ENCODE measurements around the gene MARS1. TPM values are rescaled to one million over a fixed set of nuclear protein-coding genes. Genes with fewer than 3 reads are reported as not detected.
"Not testable (repeated sequence)": the region's sequence is repeated elsewhere in the genome, so short reads cannot be mapped to it uniquely, and the experiment has no call there.

MARS1 gene
- total and polyA plus RNA-seq, 2 donors: 55.1 to 59.9 TPM

DNA sequence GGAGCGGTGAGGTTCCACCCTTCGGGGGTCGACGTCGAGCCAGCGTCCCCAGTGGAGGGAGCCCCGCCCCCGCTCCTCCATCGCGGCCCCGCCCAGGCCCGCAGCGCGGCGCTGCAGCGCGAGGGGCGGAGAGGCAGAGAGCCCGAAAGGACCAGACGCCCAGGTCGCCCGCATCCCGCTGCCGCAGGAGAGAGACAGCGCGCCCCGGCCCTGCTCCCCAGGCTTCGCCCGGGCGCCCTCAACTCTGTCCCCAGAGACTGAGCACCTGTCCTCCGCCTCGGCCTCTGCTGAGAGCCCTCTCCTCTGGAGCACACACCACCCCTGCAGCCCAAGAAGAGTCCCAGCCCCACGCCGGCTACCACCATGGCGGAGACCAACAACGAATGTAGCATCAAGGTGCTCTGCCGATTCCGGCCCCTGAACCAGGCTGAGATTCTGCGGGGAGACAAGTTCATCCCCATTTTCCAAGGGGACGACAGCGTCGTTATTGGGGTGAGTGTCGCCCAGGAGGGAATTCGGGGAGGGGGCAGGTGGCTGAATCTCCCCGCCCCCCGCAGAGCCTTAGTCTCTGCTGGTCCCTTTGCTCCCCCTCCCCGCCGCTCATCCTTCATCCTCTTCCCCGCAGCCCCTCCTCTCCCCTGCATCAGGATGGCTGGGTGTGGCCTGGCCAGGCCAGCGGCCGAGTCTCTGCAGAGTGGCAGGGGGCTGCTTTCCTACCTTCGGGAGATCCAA lies 62.2 kb downstream of the MARS1 start, which contains the start of gene KIF5A:
KIF5A (plus strand) TSS at position 136 of the 732 bp plus-strand sequence; CDS start at position 364, 228 bp downstream.
- DNase-seq (ENCODE audit: extremely low spot score): no peak
- peak within 1 kb of the TSS; percentile 50 for H3K4me3 ChIP-seq (ENCODE audit: low read depth, low read length)
- H3K4me1 ChIP-seq (ENCODE audit: insufficient read depth): no peaks in the 10 kb centered on the region
- WGBS: 3% methylated on average over 52 of the region's 52 CpGs
- no peaks in the 10 kb centered on the region for H3K36me3 ChIP-seq (ENCODE audit: insufficient read depth)
- no peak within 1 kb of the TSS for H3K27ac ChIP-seq (ENCODE audit: low read depth)

DNA sequence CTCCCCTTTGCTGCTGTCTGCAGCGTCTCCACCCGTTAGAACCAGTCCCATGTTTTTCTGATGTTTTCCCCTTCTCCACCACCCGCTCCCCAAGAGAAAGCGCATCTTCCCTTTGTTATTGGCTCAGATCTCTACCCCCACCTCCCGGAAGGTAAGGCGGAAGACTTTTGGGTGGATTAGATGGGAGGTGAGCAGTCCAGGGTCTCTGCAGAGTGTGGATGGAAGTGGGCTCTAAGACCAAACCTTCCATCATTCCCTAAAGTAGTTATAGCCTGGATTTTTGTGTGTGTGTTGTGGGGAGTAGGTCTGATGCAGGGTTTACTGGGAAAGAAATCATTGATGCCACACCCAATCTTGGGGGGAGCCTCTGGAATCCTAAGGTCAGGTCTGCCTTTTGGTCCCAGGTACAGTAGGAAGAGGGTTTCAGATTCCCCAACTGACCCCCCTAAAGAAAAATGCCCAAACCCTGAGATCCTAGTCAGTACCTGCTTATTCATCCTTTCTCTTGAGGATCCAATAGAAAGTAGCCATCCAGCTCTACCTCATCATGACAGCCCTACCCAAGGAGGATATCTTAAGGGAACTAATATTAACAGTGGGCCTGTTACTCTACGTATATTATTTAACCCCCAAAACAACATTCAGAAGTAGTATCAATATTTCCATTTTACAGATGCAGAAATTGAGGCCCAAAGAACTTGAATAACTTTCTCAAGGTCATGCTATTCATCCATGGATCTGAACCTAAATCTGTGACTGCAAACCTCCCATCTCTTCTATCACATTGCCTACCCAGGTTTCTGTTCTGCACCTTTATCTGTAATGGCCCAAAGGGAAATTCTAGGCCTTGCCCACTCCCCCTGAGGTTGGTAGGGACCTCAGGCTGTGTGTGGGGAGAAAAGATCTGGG lies 63.0 kb downstream of the MARS1 start:
- WGBS: 53% methylated on average over 7 of the region's 7 CpGs
- Histone ChIP-seq H3K36me3 (ENCODE audit: insufficient read depth) (no peaks in the 10 kb centered on the region), H3K4me3 (ENCODE audit: low read depth, low read length) (peak overlapping the region; percentile 50), H3K27ac (ENCODE audit: low read depth) (no peak overlapping the region), H3K4me1 (ENCODE audit: insufficient read depth) (no peaks in the 10 kb centered on the region)
- no peak for DNase-seq (ENCODE audit: extremely low spot score)

DNA sequence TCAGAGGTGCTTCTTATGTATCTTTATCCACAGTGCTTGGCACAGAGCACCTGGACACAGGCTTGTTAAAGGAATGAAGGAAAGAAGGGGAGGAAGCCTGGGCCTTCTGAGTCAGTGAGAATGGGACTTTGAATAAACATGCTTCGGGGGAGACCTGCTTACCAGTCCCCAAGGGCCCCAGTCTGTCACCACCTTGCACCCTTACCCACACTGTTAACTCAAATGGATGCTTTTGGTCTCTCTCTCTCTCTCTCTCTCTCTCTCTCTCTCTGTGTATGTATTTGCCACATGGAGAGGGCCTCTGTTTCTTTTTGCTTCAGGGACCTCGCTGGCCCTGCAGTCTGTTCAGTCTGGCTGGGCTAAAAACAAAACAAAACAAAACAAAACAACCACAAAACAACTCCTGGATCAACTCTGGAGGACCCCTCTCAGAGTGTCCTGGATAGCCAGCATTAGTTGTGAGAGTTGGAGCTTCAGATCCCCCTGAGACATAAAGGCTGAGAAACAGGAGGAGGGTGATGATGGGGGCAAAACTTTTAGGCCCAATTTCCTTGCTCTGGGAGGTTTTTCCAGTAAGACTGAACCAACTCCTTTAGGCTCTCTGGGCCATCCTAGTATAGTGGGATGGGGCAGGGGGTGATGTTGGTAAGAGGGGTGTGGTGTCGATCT lies 63.9 kb downstream of the MARS1 start:
- Histone ChIP-seq H3K4me1 (ENCODE audit: insufficient read depth) (no peaks in the 10 kb centered on the region), H3K36me3 (ENCODE audit: insufficient read depth) (no peaks in the 10 kb centered on the region), H3K4me3 (ENCODE audit: low read depth, low read length) (no peak overlapping the region), H3K27ac (ENCODE audit: low read depth) (no peak overlapping the region)
- DNase-seq (ENCODE audit: extremely low spot score): no peak
- WGBS: 69% methylated on average over 3 of the region's 3 CpGs

DNA sequence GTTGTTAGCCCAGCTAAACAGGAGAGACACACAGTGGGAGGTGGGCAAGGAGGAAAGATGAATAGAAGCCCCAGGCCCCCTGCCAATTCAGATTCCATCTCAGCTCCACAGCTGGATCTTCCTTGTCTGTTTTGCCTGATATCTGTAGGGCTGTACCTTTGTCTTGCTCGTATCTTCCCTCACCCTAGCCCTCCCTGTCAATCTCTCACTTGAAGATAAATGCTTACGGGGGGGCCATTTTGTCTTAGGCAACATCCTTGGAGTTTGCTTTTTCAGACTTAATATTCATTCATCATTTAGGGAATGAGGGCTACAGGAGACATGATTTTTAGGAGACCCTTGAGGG lies 64.4 kb downstream of the MARS1 start:
- no peaks in the 10 kb centered on the region for H3K4me1 ChIP-seq (ENCODE audit: insufficient read depth)
- WGBS: 64% methylated on average over 2 of the region's 2 CpGs
- no peak overlapping the region for H3K4me3 ChIP-seq (ENCODE audit: low read depth, low read length)
- no peak for DNase-seq (ENCODE audit: extremely low spot score)
- no peaks in the 10 kb centered on the region for H3K36me3 ChIP-seq (ENCODE audit: insufficient read depth)
- H3K27ac ChIP-seq (ENCODE audit: low read depth): no peak overlapping the region

DNA sequence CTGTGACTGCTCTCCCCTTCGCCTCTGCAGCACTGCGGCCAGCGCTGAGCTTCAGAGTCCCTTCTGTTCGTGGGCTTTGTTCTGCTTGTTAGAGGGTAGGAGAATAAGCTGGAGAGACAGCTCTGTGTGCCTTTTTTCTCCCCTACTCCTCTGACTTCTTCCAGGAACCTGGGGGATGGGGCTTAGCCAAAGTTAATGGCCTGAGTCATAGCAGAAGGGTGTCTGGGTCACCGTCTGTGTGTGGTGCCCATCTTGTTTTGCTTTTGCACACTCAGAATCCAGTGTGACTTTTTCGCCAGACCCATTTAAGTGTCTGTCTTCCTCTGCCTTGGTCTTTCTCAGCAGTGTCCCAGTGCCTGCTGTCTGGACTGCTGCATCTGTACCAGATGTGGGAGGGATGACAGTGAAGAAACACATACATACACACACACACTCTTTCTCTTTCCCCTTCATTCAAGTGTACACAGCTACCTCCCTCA lies 65.0 kb downstream of the MARS1 start:
- H3K4me3 ChIP-seq (ENCODE audit: low read depth, low read length): no peak overlapping the region
- no peak for DNase-seq (ENCODE audit: extremely low spot score)
- H3K4me1 ChIP-seq (ENCODE audit: insufficient read depth): no peaks in the 10 kb centered on the region
- H3K36me3 ChIP-seq (ENCODE audit: insufficient read depth): no peaks in the 10 kb centered on the region
- H3K27ac ChIP-seq (ENCODE audit: low read depth): no peak overlapping the region
- 46% methylated on average over 6 of the region's 6 CpGs for WGBS

DNA sequence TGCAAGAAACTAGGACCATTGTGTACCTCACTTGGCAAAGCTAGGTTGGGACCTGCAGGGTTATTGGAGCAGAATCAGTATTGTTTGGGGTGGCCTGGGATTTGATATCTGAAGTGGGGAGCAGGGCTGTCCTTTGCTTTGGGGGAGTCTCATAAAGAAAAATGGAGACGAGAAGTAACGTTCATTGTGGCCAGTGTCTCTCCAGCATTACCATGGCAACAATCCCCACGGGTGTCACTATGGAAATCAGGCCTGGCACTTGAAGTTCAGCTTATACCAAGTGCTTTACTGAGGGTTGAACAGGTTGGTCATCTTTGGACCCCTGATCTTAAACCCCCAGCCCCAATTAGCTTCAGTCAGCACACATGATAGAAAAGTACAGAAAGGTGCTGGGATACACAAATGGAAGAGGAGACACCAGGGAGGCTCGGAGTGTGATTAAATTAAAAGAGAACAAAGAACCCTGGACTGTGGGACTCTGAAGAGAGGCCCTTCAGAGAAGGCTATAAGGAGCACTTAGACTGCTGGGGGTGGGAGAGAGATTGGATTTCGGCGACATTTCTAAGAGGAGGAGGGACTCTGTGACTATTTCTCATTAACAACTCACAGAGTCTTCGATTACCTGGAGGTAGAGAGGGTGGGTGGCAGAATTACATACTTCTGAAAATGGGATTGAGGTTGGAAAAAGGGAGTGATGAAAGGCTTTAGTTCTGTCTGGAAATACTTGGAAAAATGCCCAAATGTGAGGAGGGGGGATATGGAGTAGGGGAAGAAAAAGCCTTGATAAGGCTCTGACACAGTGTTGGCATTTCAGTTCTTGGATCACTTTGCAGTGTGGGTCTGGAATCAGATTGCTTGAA lies 65.7 kb downstream of the MARS1 start:
- Histone ChIP-seq H3K27ac (ENCODE audit: low read depth) (no peak overlapping the region), H3K4me1 (ENCODE audit: insufficient read depth) (no peaks in the 10 kb centered on the region), H3K4me3 (ENCODE audit: low read depth, low read length) (no peak overlapping the region), H3K36me3 (ENCODE audit: insufficient read depth) (no peaks in the 10 kb centered on the region)
- WGBS: 50% methylated on average over 7 of the region's 7 CpGs
- DNase-seq (ENCODE audit: extremely low spot score): no peak

DNA sequence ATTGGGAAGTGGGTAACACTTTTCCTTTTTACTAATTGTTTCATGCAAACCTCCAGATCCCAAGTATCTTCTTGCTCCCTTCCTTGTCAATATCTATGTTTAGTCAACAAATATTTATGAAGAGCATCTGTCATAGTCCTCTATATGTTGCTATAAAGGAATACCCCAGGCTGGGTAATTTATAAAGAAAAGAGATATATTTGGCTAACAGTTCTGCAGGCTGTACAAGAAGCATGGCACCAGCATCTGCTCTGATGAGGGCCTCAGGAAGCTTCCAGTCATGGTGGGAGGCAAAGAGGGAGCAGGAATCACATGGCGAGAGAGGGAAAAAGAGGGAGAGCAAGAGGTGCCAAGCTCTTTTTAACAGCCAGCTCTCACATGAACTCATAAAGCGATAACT lies 66.6 kb downstream of the MARS1 start:
- no peak for DNase-seq (ENCODE audit: extremely low spot score)
- H3K4me1 ChIP-seq (ENCODE audit: insufficient read depth): no peaks in the 10 kb centered on the region
- H3K4me3 ChIP-seq (ENCODE audit: low read depth, low read length): no peak overlapping the region
- WGBS: 85% methylated on average over 2 of the region's 2 CpGs
- no peak overlapping the region for H3K27ac ChIP-seq (ENCODE audit: low read depth)
- H3K36me3 ChIP-seq (ENCODE audit: insufficient read depth): no peaks in the 10 kb centered on the region

DNA sequence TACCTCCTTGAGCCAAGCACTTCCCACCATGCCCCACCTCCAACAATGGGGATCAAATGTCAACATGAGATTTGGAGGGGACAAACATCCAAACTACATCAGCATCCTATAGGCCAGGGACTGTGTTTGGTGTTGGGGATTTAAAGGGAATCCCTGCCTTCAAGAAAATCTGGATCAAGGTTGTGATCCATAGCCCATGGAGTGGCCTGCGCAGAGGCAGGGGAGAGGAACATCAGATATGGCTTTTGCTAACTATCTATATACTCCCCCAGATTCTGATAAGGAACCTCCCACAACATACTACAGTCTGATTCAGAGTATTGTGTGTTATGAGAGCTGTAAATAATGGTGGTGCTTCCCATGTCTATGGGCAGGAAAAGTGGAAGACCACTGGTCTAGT lies 67.0 kb downstream of the MARS1 start:
- Histone ChIP-seq H3K36me3 (ENCODE audit: insufficient read depth) (no peaks in the 10 kb centered on the region), H3K27ac (ENCODE audit: low read depth) (no peak overlapping the region), H3K4me3 (ENCODE audit: low read depth, low read length) (no peak overlapping the region), H3K4me1 (ENCODE audit: insufficient read depth) (no peaks in the 10 kb centered on the region)
- DNase-seq (ENCODE audit: extremely low spot score): no peak
- WGBS: 96% methylated on average over 1 of the region's 1 CpG

DNA sequence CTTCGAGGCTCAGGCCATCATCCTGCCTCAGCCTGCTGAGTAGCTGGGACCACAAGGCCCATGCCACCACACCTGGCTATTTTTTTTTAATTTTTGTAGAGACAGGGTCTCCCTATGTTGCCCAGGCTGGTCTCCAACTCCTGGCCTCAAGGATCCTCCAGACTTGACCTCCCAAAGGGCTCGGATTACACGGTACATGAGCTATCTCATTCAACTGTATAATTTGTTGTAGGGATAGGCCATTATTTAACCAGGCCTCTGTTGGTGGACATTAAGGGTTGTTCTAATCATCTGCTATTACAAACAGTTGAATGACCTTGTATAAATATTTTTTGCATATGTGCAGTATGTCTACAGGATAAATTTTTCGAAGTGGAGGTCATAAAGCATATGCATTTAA lies 71.0 kb downstream of the MARS1 start:
- H3K36me3 ChIP-seq (ENCODE audit: insufficient read depth): no peaks in the 10 kb centered on the region
- no peak for DNase-seq (ENCODE audit: extremely low spot score)
- 81% methylated on average over 4 of the region's 4 CpGs for WGBS
- H3K4me3 ChIP-seq (ENCODE audit: low read depth, low read length): no peak overlapping the region
- no peak overlapping the region for H3K27ac ChIP-seq (ENCODE audit: low read depth)
- H3K4me1 ChIP-seq (ENCODE audit: insufficient read depth): no peaks in the 10 kb centered on the region

DNA sequence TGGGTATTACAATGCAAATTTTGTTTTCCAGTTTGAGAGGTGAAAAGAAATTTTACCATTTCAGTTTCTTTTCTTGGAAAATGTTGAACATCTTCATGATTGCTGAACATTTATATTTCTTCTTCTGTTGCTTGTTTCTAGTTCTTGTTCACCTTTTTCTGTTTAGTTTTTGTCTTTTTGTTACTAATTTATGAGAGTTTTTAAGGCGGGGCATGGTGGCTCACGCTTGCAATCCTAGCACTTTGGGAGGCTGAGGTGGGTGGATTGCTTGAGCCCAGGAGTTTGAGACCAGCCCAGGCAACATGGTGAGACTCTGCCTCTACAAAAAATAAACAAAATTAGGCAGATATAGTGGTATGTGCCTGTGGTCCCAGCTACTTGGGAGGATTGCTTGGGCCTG lies 72.6 kb downstream of the MARS1 start:
- Histone ChIP-seq H3K36me3 (ENCODE audit: insufficient read depth) (no peaks in the 10 kb centered on the region), H3K4me3 (ENCODE audit: low read depth, low read length) (no peak overlapping the region), H3K27ac (ENCODE audit: low read depth) (no peak overlapping the region), H3K4me1 (ENCODE audit: insufficient read depth) (no peaks in the 10 kb centered on the region)
- 83% methylated on average over 2 of the region's 2 CpGs for WGBS
- DNase-seq (ENCODE audit: extremely low spot score): no peak

DNA sequence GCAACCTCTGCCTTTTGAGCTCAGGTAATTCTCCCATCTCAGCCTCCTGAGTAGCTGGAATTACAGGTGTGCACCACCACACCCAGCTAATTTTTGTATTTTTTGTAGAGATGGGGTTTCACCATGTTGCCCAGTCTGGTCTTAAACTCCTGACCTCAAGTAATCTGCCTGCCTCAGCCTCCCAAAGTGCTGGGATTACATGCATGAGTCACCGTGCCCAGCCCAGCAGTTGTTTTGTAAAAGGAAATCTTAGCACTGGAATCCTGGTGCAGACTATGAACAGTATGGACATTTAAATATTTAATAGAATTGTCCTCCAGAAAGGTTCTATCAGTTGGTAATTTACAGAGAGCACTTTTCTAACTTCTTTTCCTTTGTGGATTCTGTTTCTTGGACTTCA lies 73.2 kb downstream of the MARS1 start:
- not testable (repeated sequence) for H3K4me3 ChIP-seq (ENCODE audit: low read depth, low read length); H3K36me3 ChIP-seq (ENCODE audit: insufficient read depth); H3K27ac ChIP-seq (ENCODE audit: low read depth); DNase-seq (ENCODE audit: extremely low spot score); H3K4me1 ChIP-seq (ENCODE audit: insufficient read depth)
- 45% methylated on average over 1 of the region's 1 CpG for WGBS

DNA sequence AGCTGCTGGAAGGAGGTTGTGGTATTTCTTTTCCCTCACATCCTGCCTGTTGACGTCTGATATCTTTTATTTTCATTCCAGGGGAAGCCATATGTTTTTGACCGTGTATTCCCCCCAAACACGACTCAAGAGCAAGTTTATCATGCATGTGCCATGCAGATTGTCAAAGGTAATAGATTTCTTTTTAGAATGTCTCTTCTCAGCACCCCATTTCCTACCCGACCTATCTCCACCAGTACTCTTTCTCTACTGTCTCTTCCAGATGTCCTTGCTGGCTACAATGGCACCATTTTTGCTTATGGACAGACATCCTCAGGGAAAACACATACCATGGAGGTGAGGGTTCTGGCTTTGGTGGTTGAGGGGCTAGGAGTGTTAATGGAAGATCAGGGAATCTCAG lies 75.5 kb downstream of the MARS1 start:
- DNase-seq (ENCODE audit: extremely low spot score): no peak
- Histone ChIP-seq H3K27ac (ENCODE audit: low read depth) (no peak overlapping the region), H3K36me3 (ENCODE audit: insufficient read depth) (no peaks in the 10 kb centered on the region), H3K4me3 (ENCODE audit: low read depth, low read length) (no peak overlapping the region), H3K4me1 (ENCODE audit: insufficient read depth) (no peaks in the 10 kb centered on the region)
- WGBS: 28% methylated on average over 4 of the region's 4 CpGs

DNA sequence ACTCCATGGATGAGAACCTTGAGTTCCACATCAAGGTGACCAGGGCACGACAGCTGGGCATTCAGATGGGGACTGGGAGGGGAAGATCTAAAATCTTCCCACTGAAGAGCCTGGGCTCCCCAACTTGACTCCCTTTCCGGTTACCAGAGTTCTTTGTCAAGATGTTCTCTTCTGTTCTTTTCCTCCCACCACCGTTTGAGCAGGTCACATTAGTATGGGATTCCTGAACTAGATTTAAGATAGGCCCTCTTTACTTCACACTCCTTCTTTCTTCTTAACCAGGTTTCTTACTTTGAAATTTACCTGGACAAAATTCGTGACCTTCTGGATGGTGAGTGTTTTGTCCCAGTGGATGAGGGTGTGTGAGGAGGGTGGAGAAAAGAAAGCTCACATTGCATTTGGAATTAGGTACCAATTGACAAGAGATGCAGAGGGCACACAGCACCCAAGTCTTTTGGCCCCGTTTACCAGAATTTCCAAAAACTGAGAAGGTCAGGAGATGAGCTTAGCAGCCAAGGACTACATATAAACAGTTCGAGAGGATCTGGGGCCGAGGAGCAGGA lies 76.4 kb downstream of the MARS1 start:
- 76% methylated on average over 7 of the region's 7 CpGs for WGBS
- no peaks in the 10 kb centered on the region for H3K4me1 ChIP-seq (ENCODE audit: insufficient read depth)
- H3K4me3 ChIP-seq (ENCODE audit: low read depth, low read length): no peak overlapping the region
- no peaks in the 10 kb centered on the region for H3K36me3 ChIP-seq (ENCODE audit: insufficient read depth)
- H3K27ac ChIP-seq (ENCODE audit: low read depth): no peak overlapping the region
- DNase-seq (ENCODE audit: extremely low spot score): no peak
